Measurements from ENCODE around the gene HYAL1.

Gene HYAL1

GRCh38 chr3:50333744-50334328 lies 30.5 kb upstream of the HYAL1 start:
- no peak for DNase-seq

DNA sequence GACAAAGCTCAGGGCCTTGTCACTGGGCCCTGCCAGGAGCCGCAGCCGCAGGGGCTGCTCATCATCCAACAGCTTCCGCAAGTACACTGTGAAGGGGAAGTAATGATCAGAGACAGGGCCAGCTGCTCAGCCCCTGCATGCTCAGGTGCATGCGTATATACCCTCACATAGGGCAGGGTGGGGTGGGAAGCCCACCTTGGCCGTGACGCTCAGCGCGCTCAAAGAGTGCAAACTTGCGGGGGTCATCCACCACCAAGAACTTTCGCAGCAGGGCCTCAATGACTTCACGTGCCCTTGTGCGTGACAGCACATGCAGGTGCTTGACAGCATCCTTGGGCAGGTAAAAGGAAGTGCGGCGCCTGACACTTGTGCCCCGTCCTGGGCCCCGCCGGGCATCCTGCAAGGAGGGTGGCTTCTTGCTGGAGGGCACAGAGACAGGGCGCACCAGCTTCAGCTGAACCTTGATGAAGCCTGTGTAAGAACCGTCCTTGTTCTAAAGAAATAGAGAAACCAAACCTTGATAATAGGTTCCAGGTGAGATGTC lies 28.1 kb upstream of the HYAL1 start:
- DNase-seq: no peak

DNA sequence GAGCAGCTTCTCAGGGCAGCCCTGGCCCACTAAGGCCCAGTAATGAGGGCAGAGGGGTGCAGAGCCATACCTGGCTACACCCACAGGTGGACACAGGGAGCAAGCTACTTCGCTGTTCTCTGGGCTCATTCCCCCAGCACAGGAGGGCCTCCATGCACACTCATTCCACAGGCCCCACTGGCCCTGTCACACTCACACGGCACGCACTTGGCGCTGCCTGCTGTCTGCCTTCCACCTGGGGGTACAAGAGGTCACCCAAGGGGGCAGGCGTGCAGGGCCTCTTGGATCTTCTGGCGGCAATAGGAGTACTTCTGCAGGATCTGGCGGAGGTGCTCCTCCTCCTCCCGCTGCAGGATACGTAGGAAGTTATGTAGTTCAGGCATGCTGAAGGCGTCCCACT lies 27.0 kb upstream of the HYAL1 start:
- no peak for DNase-seq

DNA sequence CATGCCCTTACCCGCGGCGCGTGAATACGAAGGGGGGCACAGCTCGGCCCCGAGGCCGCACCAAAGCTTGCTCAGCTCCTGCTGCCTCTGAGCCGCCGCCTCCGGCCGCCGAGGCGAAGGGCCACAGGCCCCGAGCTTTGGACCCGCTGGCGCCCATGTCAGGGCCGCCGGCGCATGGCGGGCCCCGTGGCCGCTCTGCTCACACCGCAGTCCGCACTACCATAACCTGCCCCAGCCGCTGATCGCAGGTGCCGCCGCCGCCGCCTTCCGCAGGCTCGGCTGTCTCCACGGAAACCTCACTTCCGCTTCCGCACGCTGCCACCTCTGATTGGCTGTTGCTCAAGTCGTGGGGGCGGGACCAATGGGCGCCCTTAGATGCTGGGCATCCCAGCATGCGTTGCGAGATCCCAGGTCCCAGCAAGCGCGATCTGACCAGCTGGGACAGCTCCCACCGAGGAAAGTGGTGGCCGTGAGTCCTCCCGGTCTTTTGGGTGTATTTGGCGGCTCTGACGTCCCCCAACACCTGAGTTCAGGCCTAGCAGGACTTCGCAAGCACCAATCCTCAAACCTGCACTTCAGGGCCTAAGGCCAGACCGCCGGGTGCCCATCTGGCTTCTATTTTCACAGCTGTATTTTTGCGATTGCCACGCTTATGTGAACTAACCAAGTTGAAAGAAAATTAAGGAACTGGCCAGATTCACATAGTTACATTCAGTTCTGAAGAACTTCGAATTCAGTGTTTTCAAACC lies 24.7 kb upstream of the HYAL1 start, which contains the start of gene TUSC2:
Gene TUSC2 (minus strand): TSS at position 281 of the 749 bp plus-strand sequence. CDS start 124 bp downstream, at position 157.
- peak; percentile 92 for DNase-seq

GRCh38 chr3:50327129-50327528 lies 23.8 kb upstream of the HYAL1 start:
- no peak for DNase-seq

GRCh38 chr3:50326182-50326541 lies 22.8 kb upstream of the HYAL1 start:
- no peak for DNase-seq

DNA sequence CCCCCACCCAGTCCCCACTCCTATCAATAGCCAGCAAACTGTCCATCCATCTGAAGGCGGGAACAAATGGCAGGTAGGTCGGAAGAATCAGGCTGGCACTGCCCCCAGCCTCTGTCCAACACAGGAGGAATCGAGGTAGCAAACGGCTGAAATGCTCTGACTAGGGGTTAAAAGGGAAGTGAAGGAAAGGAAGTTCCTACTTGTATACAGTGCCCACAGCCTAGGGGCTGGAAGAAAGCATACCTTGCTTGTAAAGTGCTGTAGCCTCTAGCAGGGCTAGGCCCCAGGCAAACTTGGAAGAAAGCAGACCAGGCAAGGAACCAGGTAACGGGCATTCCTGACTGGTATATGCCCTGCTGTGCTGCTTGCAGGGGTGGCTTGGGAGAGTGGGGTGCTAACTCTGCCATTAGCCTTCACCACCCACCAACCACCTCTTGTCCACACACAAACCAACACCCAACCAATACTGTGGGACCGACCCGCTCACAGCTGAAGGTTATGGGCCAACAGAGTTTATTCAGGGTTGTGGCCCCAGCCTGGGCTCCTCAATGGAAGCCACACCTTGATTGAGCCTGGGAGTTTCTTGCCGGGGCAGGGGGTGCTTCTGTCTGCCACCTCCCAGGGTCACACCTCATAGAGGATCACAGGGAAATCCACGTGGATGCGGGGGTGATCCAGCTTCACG lies 22.3 kb upstream of the HYAL1 start:
- DNase-seq: no peak

- no peak for DNase-seq
Measured at GRCh38 chr3:50325113-50325480, 21.7 kb upstream of the HYAL1 start.

- DNase-seq: peak; percentile 25
Measured at GRCh38 chr3:50324351-50325112, 21.2 kb upstream of the HYAL1 start.

DNA sequence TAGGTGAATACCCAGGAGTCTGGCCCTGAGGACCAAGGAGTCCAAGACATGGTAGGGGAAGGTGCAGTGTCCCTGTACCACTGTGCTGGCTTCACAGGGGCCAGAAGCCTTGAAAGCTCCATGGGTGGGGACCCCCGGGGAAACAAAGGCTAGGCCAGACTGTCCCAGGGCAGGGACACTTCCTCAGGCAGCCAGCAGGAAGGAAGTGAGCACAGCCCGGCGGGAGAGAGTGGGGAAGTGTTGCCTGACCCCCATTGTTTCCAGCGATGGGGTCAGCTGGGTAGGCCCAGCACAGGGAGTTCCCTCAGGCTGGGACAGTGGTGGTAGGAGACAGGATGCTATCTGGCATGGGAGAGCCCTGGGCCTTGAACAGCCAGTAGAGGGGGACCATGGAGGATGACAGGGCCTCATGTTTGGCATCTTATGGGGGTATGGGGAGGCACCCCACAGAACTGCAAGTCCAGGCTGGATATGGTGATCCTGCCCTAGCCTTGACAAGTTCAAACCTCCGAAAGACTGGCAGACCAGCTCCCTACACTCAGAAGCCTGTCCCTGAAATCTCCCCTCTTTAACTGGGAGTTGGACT lies 20.3 kb upstream of the HYAL1 start:
- DNase-seq: no peak

- no peak for DNase-seq
Measured at GRCh38 chr3:50323092-50323600, 19.8 kb upstream of the HYAL1 start.

DNA sequence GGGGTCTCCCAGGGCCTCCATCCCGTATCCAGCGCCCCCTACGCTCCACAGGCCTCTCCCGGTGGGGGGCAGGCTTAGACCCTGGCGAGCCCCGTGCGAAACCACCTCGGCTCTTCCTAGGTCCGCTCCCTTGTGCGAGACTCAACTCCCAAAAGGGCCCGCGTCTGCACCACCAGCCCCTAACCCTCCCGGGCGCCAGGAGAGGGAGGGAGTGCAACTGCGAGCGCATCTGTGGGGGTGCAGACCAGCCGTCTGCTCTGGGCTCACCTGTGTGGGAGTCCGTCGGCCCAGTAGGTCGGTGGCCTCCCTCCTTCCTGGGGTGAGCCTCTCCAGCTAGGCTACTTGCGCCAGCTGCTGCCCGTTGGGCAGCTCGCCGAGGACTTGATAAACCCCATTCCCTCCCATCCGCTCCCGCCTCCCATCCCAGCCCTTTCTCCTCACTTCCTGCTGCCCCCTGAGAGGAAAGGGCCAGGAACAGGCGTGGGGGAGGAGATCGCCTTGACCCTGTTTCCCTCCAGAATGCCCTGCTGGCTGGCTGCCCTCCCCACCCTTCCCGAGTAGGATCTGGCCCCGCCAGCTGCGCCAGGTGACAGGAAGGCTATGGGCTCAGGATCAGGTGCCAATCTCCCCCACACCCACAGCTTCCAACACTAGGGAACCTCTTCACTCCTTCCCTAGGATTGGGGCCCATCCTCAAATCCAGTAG lies 19.2 kb upstream of the HYAL1 start, which contains the start of gene HYAL2:
Gene HYAL2 (minus strand): TSS at position 360 of the 706 bp plus-strand sequence. CDS start 2,256 bp downstream, outside the sequence.
- DNase-seq: peak; percentile 33

DNA sequence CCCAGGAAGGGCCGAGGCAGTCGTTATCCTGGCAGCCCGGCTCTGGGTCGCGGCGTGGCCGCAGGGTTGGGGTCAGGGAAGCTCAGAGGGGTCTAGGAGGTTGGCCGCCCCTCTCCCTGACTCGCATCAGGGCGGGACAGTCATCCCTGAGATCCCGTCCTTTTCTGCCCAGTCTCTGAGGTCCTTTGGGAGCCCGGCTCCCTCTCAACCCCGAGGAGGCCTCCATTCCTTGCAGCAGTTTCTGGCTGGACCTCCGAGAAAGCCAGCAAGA lies 18.7 kb upstream of the HYAL1 start:
- no peak for DNase-seq

GRCh38 chr3:50321336-50322114 lies 18.2 kb upstream of the HYAL1 start:
- DNase-seq: peak; percentile 65

- peak; percentile 53 for DNase-seq
Measured at GRCh38 chr3:50320853-50321335, 17.5 kb upstream of the HYAL1 start.

- DNase-seq: no peak
Measured at GRCh38 chr3:50319894-50320625, 16.7 kb upstream of the HYAL1 start.

- no peak for DNase-seq
Measured at GRCh38 chr3:50319181-50319893, 16.0 kb upstream of the HYAL1 start.

- no peak for DNase-seq
Measured at GRCh38 chr3:50318615-50319014, 15.2 kb upstream of the HYAL1 start.

DNA sequence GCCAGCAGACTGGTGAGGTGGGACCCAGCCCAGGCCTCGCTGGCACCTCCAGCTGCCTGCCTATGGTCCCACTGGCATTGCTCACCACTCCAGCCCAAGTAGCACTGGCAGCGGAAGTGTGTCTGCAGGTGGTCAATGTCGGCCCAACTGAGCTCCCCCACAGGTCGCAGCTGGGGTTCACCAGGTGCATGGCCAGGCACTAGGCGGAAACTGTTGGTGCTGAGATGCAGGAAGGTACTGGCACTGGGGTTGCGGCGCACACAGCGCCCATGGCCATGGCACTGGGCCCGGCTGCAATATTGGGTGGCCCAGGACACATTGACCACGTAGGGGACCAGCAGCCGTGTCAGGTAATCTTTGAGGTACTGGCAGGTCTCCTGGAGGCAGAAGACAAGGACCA lies 14.8 kb upstream of the HYAL1 start:
- DNase-seq: no peak

DNA sequence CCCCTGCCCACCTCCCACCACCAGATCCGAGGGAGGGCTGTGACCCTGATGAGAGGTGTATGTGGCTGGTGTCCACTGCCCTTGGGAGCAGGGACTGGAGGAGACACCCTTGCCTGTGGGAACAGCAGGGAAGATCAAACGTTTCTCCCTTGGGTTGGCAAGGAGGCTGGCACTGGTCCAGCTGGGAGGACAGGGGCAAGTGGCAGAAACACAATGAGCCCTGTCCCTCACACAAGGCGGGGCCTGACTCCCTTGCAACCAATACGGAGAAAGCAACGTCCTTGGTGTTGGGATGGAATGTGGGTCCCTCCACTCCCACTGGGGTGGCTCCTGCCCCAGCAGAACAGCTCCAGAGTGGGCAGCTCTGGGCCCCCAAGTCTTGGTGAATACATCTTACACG lies 13.9 kb upstream of the HYAL1 start:
- no peak for DNase-seq

Measured in NCI-H1092 (cell line).